ENCODE data around the gene PUS7. TPM values are rescaled to one million over a fixed set of nuclear protein-coding genes. Genes with fewer than 3 reads are reported as not detected.

PUS7 gene
- total RNA-seq, 3 donors from 2014 or later (not counting 1 experiment from before 2014, with no cell fraction given), result 2.2 to 3.5 (median 3.4) TPM

DNA sequence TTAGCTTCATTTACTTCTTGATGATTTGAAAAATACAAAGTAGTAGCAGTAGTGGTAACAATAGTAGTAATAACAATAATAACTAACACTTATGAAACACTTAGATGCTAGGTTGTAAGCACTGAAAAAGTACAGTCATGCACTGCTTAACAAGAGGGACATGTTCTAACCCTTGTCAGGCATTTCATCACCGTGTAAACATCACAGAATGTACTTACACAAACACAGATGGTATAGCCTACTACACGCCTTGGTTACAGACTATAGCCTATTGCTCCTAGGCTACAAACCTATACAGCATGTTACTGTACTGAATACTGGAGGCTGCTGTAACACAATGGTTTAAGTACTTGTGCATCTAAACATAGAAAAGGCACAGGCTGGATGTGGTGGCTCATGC, 60.6 kb downstream of the PUS7 start:
- Histone ChIP-seq H3K4me1 (ENCODE audit: control insufficient read depth, insufficient read depth, low read length) (no peaks in the 10 kb centered on the region), H3K4me3 (ENCODE audit: low read length) (no peak overlapping the region), H3K36me3 (ENCODE audit: control insufficient read depth, insufficient read depth, low read length) (no peaks in the 10 kb centered on the region), H3K27me3 (ENCODE audit: control insufficient read depth, insufficient read depth, low read length) (no peaks in the 10 kb centered on the region), H3K9me3 (ENCODE audit: control insufficient read depth, insufficient read depth, low read length) (no peaks in the 10 kb centered on the region), H3K27ac (ENCODE audit: low read length) (no peak overlapping the region)
- 77% methylated on average over 2 of the region's 2 CpGs for WGBS (ENCODE audit: insufficient coverage)
- H3K27me3 Mint-ChIP-seq (ENCODE audit: low read depth in 2 of 2), result no peaks in the 10 kb centered on the region
- H3K9me3 Mint-ChIP-seq, result no peaks in the 10 kb centered on the region
- no peak overlapping the region for H3K4me3 Mint-ChIP-seq
- ATAC-seq (no peak), DNase-seq (no peak)
- H3K36me3 Mint-ChIP-seq, result no peaks in the 10 kb centered on the region
- intact Hi-C loops (cut with micrococcal nuclease), result no loop called here
- no peaks in the 10 kb centered on the region for H3K4me1 Mint-ChIP-seq
- H3K27ac Mint-ChIP-seq, result no peak overlapping the region
- TF ChIP-seq, protein P1, sequence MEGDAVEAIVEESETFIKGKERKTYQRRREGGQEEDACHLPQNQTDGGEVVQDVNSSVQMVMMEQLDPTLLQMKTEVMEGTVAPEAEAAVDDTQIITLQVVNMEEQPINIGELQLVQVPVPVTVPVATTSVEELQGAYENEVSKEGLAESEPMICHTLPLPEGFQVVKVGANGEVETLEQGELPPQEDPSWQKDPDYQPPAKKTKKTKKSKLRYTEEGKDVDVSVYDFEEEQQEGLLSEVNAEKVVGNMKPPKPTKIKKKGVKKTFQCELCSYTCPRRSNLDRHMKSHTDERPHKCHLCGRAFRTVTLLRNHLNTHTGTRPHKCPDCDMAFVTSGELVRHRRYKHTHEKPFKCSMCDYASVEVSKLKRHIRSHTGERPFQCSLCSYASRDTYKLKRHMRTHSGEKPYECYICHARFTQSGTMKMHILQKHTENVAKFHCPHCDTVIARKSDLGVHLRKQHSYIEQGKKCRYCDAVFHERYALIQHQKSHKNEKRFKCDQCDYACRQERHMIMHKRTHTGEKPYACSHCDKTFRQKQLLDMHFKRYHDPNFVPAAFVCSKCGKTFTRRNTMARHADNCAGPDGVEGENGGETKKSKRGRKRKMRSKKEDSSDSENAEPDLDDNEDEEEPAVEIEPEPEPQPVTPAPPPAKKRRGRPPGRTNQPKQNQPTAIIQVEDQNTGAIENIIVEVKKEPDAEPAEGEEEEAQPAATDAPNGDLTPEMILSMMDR (IDR thresholded peaks at IDR 0.05), result no peak

DNA sequence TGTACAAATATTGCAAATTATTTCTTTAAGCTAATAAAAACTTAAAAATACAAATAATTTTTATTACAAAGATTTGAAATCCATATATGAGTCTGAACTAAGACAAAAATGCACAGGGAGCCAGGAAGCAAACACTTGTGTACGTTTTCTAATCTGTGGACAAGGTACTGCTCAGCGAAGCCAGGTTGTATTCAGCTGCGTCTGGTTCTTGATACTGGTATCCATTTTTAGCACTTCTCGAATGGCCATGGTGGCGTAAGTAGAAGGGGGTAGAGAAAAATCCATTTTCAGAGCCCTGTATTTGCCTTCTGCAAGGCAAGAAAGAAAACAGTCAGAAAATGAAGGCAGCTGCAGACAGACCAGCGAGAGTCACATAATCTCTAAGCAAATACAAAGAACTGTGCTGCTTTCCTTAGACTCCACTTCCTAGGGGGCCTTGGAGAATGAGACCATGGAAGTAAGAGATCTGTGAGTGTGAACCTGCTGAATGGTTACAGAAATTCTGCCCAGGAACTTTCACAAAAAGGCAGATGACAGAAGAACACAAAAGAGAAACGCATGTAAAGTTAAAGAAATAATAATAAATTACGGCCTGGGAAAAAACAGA, 64.3 kb downstream of the PUS7 start:
- Mint-ChIP-seq H3K4me1 (no peaks in the 10 kb centered on the region), H3K27me3 (ENCODE audit: low read depth in 2 of 2) (no peaks in the 10 kb centered on the region), H3K27ac (no peak overlapping the region), H3K9me3 (no peaks in the 10 kb centered on the region), H3K36me3 (no peaks in the 10 kb centered on the region), H3K4me3 (no peak overlapping the region)
- TF ChIP-seq, protein P1 (IDR thresholded peaks at IDR 0.05), result no peak
- ATAC-seq (no peak), DNase-seq (no peak)
- 95% methylated on average over 8 of the region's 8 CpGs for WGBS (ENCODE audit: insufficient coverage)
- no peak overlapping the region for H3K27ac ChIP-seq (ENCODE audit: low read length)
- H3K4me3 ChIP-seq (ENCODE audit: low read length), result no peak overlapping the region
- peaks cover 2% of the 10 kb centered on the region for H3K36me3 ChIP-seq (ENCODE audit: control insufficient read depth, insufficient read depth, low read length)
- intact Hi-C loops (cut with micrococcal nuclease), result no loop called here
- no peaks in the 10 kb centered on the region for H3K9me3 ChIP-seq (ENCODE audit: control insufficient read depth, insufficient read depth, low read length)
- H3K27me3 ChIP-seq (ENCODE audit: control insufficient read depth, insufficient read depth, low read length), result no peaks in the 10 kb centered on the region
- H3K4me1 ChIP-seq (ENCODE audit: control insufficient read depth, insufficient read depth, low read length), result no peaks in the 10 kb centered on the region

DNA sequence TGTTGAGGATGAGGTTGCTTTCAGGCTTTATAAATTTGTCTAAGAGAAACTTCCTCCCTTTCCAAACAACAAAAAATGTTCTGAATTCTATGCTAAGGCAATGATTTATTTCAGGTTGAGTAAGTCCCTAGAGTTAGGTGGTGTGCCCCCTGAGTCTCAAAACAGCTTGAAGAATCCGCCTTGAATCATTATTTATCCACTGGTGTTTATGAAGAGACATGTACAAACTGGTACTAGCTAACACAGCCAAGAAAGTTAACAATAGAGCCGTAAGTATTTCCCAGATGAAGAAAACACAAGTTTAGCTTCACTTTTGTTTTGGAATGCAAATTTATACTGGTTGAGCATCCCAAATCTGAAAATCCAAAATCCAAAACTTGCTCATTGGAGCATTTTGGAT, 67.2 kb downstream of the PUS7 start:
- no peaks in the 10 kb centered on the region for H3K36me3 Mint-ChIP-seq
- TF ChIP-seq, protein P1 (IDR thresholded peaks at IDR 0.05), result no peak
- intact Hi-C loops (cut with micrococcal nuclease), result no loop called here
- WGBS (ENCODE audit: insufficient coverage), result 94% methylated on average over 2 of the region's 2 CpGs
- H3K4me3 ChIP-seq (ENCODE audit: low read length), result no peak overlapping the region
- DNase-seq (no peak), ATAC-seq (no peak)
- no peaks in the 10 kb centered on the region for H3K9me3 ChIP-seq (ENCODE audit: control insufficient read depth, insufficient read depth, low read length)
- H3K36me3 ChIP-seq (ENCODE audit: control insufficient read depth, insufficient read depth, low read length), result peaks cover 2% of the 10 kb centered on the region
- no peaks in the 10 kb centered on the region for H3K9me3 Mint-ChIP-seq
- H3K4me1 Mint-ChIP-seq, result no peaks in the 10 kb centered on the region
- no peaks in the 10 kb centered on the region for H3K27me3 Mint-ChIP-seq (ENCODE audit: low read depth in 2 of 2)
- H3K27ac ChIP-seq (ENCODE audit: low read length), result no peak overlapping the region
- H3K27ac Mint-ChIP-seq, result no peak overlapping the region
- H3K4me3 Mint-ChIP-seq, result no peak overlapping the region
- H3K27me3 ChIP-seq (ENCODE audit: control insufficient read depth, insufficient read depth, low read length), result no peaks in the 10 kb centered on the region
- H3K4me1 ChIP-seq (ENCODE audit: control insufficient read depth, insufficient read depth, low read length), result no peaks in the 10 kb centered on the region

DNA sequence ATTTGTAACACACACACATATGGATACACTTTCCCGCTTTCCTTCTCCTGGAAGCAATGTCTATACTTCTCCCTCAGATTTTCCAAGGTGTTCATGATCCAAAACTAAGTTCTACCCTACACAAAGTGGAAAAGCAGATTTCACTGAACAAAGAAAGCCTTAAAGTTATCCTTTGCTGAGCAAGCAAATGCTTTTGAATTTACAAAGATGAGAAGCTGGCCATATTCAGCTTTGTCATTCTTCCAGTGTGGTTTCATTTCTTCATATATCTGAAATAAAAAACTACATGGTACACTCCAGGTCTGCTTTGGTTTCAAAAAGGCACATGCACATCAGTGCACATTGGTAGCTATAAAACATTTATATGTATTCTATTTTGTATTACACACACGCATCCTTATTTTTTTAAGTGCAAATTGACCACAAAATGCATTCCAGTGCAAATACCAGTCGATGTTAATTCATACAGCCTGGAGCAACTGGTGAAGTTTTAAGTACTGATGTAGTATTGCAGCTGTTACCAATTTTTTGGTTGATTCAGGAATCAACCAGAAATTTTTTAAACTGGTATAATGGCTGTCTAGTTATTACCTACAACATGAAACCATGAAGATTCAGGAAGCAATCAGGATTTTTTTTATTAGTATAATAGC, 67.8 kb downstream of the PUS7 start:
- no peaks in the 10 kb centered on the region for H3K27me3 Mint-ChIP-seq (ENCODE audit: low read depth in 2 of 2)
- H3K4me1 Mint-ChIP-seq, result no peaks in the 10 kb centered on the region
- H3K27ac Mint-ChIP-seq, result no peak overlapping the region

More for the DNA sequence above, 67.8 kb downstream of the PUS7 start:
- TF ChIP-seq, protein P1 (IDR thresholded peaks at IDR 0.05), result no peak
- no peak overlapping the region for H3K4me3 ChIP-seq (ENCODE audit: low read length)
- ATAC-seq (no peak), DNase-seq (no peak)
- intact Hi-C loops (cut with micrococcal nuclease), result no loop called here
- H3K27ac ChIP-seq (ENCODE audit: low read length), result no peak overlapping the region
- no peaks in the 10 kb centered on the region for H3K27me3 ChIP-seq (ENCODE audit: control insufficient read depth, insufficient read depth, low read length)
- H3K9me3 ChIP-seq (ENCODE audit: control insufficient read depth, insufficient read depth, low read length), result no peaks in the 10 kb centered on the region
- H3K4me3 Mint-ChIP-seq, result no peak overlapping the region
- H3K9me3 Mint-ChIP-seq, result no peaks in the 10 kb centered on the region
- H3K4me1 ChIP-seq (ENCODE audit: control insufficient read depth, insufficient read depth, low read length), result no peaks in the 10 kb centered on the region
- no peaks in the 10 kb centered on the region for H3K36me3 Mint-ChIP-seq
- H3K36me3 ChIP-seq (ENCODE audit: control insufficient read depth, insufficient read depth, low read length), result peaks cover 2% of the 10 kb centered on the region
- 100% methylated on average over 1 of the region's 3 CpGs for WGBS (ENCODE audit: insufficient coverage)

Data from natural killer cell (primary cell).